ENCODE results near the gene XRN2.

GRCh38 chr20:21357844-21358243 lies 54.7 kb downstream of the XRN2 start:
- TF ChIP-seq CTCF (IDR thresholded peaks at IDR 0.05): no peak
- TF ChIP-seq POLR2AphosphoS5 (IDR thresholded peaks at IDR 0.05; ENCODE audit: insufficient read depth in 1 of 2, low read depth in 1 of 2): no peak
